IMR-90 (cell line): Measurements from ENCODE around the gene PROCR.

Experiments used
- BHLHE40 ChIP-seq: fragments of 150-350 bp; IDR thresholded peaks from 2 replicates; pipeline ENCODE4 v1.6.1; 2016; ENCODE audit warnings: mild to moderate bottlenecking, low read depth, low read length
- CTCF ChIP-seq: conservative IDR thresholded peaks from 2 replicates; pipeline ENCODE4 v1.5.1; 2012; ENCODE audit warnings: mild to moderate bottlenecking, low read depth, low read length, improper control_type of control experiment
- NFE2L2 ChIP-seq: fragments of 150-350 bp; IDR thresholded peaks from 2 replicates; pipeline ENCODE4 v1.6.1; 2016; ENCODE audit warnings: low read depth, mild to moderate bottlenecking, low read length
- POLR2A ChIP-seq: IDR thresholded peaks from 2 replicates; pipeline ENCODE4 v1.6.1; 2012; ENCODE audit warnings: mild to moderate bottlenecking, low read depth, low read length
- RCOR1 ChIP-seq: IDR thresholded peaks from 2 replicates; pipeline ENCODE4 v1.6.1; 2012; ENCODE audit warnings: mild to moderate bottlenecking, low read length, improper control_type of control experiment; ENCODE audit not compliant: insufficient replicate concordance

DNA sequence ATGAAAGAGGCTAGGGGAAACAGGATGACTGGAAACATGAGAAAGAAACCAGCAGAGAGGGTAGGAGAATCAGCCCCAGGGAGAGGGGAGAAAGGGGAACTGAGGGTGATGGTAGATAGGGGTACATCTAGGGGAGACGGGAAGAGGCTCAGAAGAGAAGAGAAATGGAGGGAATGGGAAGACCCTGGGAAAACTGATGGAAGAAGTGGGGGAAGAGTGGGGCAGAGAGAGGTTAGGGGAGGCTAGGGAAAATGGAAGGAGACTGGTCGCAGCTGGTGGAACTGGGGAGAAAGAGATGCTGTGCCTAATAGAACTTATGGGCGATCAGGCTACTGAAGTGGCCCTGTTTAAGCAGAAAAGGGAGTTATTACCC lies 548 bp downstream of the PROCR start:
- TF ChIP-seq CTCF: no peak
- no peak for TF ChIP-seq BHLHE40
- TF ChIP-seq POLR2A: no peak
- no peak for TF ChIP-seq RCOR1
- TF ChIP-seq NFE2L2: no peak
